GM20000 (cell line): ENCODE measurements around the gene ERC1.

ENCODE experiments used
- DNase-seq: peaks from one replicate; pipeline ENCODE4 v3.0.0; 2012; ENCODE audit warnings: low spot score
- CTCF ChIP-seq: IDR thresholded peaks from 2 replicates; pipeline ENCODE4 v1.5.1; 2012; ENCODE audit warnings: mild to moderate bottlenecking, control low read depth; ENCODE audit errors: extremely low read depth, missing control alignments

Gene ERC1

GRCh38 chr12:1413930-1414329, 422.9 kb downstream of the ERC1 start:
- TF ChIP-seq CTCF, result no peak
- DNase-seq, result no peak

- no peak for TF ChIP-seq CTCF
- no peak for DNase-seq
Measured at GRCh38 chr12:1418144-1418543, 427.1 kb downstream of the ERC1 start.

GRCh38 chr12:1419849-1420371, 428.9 kb downstream of the ERC1 start:
- DNase-seq, result no peak
- TF ChIP-seq CTCF, result no peak

- no peak for TF ChIP-seq CTCF
- DNase-seq, result no peak
Measured at GRCh38 chr12:1421091-1421846, 430.2 kb downstream of the ERC1 start.

- no peak for TF ChIP-seq CTCF
- DNase-seq, result peak; percentile 20
Measured at GRCh38 chr12:1422604-1423315, 431.7 kb downstream of the ERC1 start.

- DNase-seq, result no peak
- no peak for TF ChIP-seq CTCF
Measured at GRCh38 chr12:1424674-1425395, 433.8 kb downstream of the ERC1 start.

GRCh38 chr12:1425396-1425729, 434.3 kb downstream of the ERC1 start:
- no peak for DNase-seq
- no peak for TF ChIP-seq CTCF
